ENCODE measurements around the gene ZNF892. TPM values are rescaled to one million over a fixed set of nuclear protein-coding genes. Genes with fewer than 3 reads are reported as not detected.
A peak's percentile ranks its signal among the peaks of the same experiment; 100 is the strongest.

Gene ZNF892
- total RNA-seq, 1 experiment from 2014 or later: not detected

GRCh38 chr2:95165030-95165370, 42.3 kb upstream of the ZNF892 start:
- Histone ChIP-seq H3F3A (ENCODE audit: low read length, unreplicated experiment) (no peaks in the 10 kb centered on the region), H3K27ac (ENCODE audit: low read length) (peak overlapping the region; percentile 76), H3K4me2 (ENCODE audit: low read length) (peak overlapping the region; percentile 95), H3K9me3 (ENCODE audit: low read length) (no peaks in the 10 kb centered on the region), H3K27me3 (ENCODE audit: low read length) (no peaks in the 10 kb centered on the region), H3K36me3 (ENCODE audit: low read depth, low read length) (no peaks in the 10 kb centered on the region), H4K20me1 (ENCODE audit: low read length) (no peaks in the 10 kb centered on the region), H3K4me1 (ENCODE audit: insufficient read depth, low read length) (peaks cover 17% of the 10 kb centered on the region), H3K4me3 (ENCODE audit: low read length) (peak overlapping the region; percentile 89), H3K9me2 (replicated peaks; ENCODE audit: low read length) (no peaks in the 10 kb centered on the region), H3K79me2 (ENCODE audit: low read length) (peaks cover 38% of the 10 kb centered on the region), H2AFZ (ENCODE audit: low read length) (peak overlapping the region; percentile 94), H3K9ac (ENCODE audit: low read length) (peak overlapping the region; percentile 95)
- TF ChIP-seq EZH2phosphoT487 (IDR thresholded peaks at IDR 0.05; ENCODE audit: borderline replicate concordance, low read length) (no peak), CTCF (conservative IDR thresholded peaks at IDR 0.05; ENCODE audit: low read depth, low read length) (no peak), EZH2 (IDR thresholded peaks at IDR 0.05; ENCODE audit: low read length, unreplicated experiment) (no peak)
- no peak for ATAC-seq
- POLR2A ChIA-PET (ENCODE audit: unreplicated experiment): interaction anchor here (0.6 to 1.1 kb wide), 2 partner anchors 44 to 78 kb away, joined by 3 to 4 read pairs; partner anchors contain the start of gene MRPS5
- CTCF ChIA-PET: no interaction called here
- intact Hi-C loops (cut with micrococcal nuclease): no loop called here
- no peak for DNase-seq
- TSS peak; percentile 93 for BruUV-seq (replicated peaks)

GRCh38 chr2:95165371-95166064, 41.8 kb upstream of the ZNF892 start, which contains the start of gene ZNF2:
Gene ZNF2 (plus strand): TSS chr2:95165809. CDS start chr2:95176227, 10,418 bp downstream.
- H3K4me3 ChIP-seq (ENCODE audit: low read length): peak within 1 kb of the TSS; percentile 89
- peaks cover 17% of the 10 kb centered on the region for H3K4me1 ChIP-seq (ENCODE audit: insufficient read depth, low read length)
- no peaks in the 10 kb centered on the region for H3K36me3 ChIP-seq (ENCODE audit: low read depth, low read length)
- peak within 1 kb of the TSS; percentile 76 for H3K27ac ChIP-seq (ENCODE audit: low read length)
- peak within 1 kb of the TSS; percentile 94 for H2AFZ ChIP-seq (ENCODE audit: low read length)
- ATAC-seq: peak; percentile 98
- H3K4me2 ChIP-seq (ENCODE audit: low read length): peak within 1 kb of the TSS; percentile 95
- POLR2A ChIA-PET (ENCODE audit: unreplicated experiment): interaction anchor here (0.6 to 1.1 kb wide), 2 partner anchors 44 to 78 kb away, joined by 3 to 4 read pairs; partner anchors contain the start of gene MRPS5
- DNase-seq: peak; percentile 98
- H3K9me3 ChIP-seq (ENCODE audit: low read length): no peaks in the 10 kb centered on the region
- no peaks in the 10 kb centered on the region for H3K9me2 ChIP-seq (replicated peaks; ENCODE audit: low read length)
- H4K20me1 ChIP-seq (ENCODE audit: low read length): no peaks in the 10 kb centered on the region
- TF ChIP-seq CTCF (conservative IDR thresholded peaks at IDR 0.05; ENCODE audit: low read depth, low read length) (no peak), EZH2 (IDR thresholded peaks at IDR 0.05; ENCODE audit: low read length, unreplicated experiment) (no peak), EZH2phosphoT487 (IDR thresholded peaks at IDR 0.05; ENCODE audit: borderline replicate concordance, low read length) (no peak)
- intact Hi-C loops (cut with micrococcal nuclease): no loop called here
- peak within 1 kb of the TSS; percentile 95 for H3K9ac ChIP-seq (ENCODE audit: low read length)
- no TSS peak for BruUV-seq (replicated peaks)
- H3K27me3 ChIP-seq (ENCODE audit: low read length): no peaks in the 10 kb centered on the region
- CTCF ChIA-PET: no interaction called here
- no peaks in the 10 kb centered on the region for H3F3A ChIP-seq (ENCODE audit: low read length, unreplicated experiment)
- peaks cover 44% of the 10 kb centered on the region for H3K79me2 ChIP-seq (ENCODE audit: low read length)

All from PC-3 (cell line).